ENCODE data around the gene SKI.
A peak's percentile ranks its signal among the peaks of the same experiment; 100 is the strongest.

SKI gene

GRCh38 chr1:2212274-2212531 lies 15.9 kb upstream of the SKI start:
- no peak for DNase-seq (ENCODE audit: low read depth)
- TF ChIP-seq, protein P1, sequence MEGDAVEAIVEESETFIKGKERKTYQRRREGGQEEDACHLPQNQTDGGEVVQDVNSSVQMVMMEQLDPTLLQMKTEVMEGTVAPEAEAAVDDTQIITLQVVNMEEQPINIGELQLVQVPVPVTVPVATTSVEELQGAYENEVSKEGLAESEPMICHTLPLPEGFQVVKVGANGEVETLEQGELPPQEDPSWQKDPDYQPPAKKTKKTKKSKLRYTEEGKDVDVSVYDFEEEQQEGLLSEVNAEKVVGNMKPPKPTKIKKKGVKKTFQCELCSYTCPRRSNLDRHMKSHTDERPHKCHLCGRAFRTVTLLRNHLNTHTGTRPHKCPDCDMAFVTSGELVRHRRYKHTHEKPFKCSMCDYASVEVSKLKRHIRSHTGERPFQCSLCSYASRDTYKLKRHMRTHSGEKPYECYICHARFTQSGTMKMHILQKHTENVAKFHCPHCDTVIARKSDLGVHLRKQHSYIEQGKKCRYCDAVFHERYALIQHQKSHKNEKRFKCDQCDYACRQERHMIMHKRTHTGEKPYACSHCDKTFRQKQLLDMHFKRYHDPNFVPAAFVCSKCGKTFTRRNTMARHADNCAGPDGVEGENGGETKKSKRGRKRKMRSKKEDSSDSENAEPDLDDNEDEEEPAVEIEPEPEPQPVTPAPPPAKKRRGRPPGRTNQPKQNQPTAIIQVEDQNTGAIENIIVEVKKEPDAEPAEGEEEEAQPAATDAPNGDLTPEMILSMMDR (conservative IDR thresholded peaks at IDR 0.05; ENCODE audit: low read length): no peak
- peak overlapping the region; percentile 50 for H3K4me3 ChIP-seq (ENCODE audit: low read length)

GRCh38 chr1:2212532-2213491 lies 15.3 kb upstream of the SKI start:
- peak; percentile 96 for DNase-seq (ENCODE audit: low read depth)
- TF ChIP-seq, protein P1 (conservative IDR thresholded peaks at IDR 0.05; ENCODE audit: low read length): peak; percentile 53
- peak overlapping the region; percentile 50 for H3K4me3 ChIP-seq (ENCODE audit: low read length)

DNA sequence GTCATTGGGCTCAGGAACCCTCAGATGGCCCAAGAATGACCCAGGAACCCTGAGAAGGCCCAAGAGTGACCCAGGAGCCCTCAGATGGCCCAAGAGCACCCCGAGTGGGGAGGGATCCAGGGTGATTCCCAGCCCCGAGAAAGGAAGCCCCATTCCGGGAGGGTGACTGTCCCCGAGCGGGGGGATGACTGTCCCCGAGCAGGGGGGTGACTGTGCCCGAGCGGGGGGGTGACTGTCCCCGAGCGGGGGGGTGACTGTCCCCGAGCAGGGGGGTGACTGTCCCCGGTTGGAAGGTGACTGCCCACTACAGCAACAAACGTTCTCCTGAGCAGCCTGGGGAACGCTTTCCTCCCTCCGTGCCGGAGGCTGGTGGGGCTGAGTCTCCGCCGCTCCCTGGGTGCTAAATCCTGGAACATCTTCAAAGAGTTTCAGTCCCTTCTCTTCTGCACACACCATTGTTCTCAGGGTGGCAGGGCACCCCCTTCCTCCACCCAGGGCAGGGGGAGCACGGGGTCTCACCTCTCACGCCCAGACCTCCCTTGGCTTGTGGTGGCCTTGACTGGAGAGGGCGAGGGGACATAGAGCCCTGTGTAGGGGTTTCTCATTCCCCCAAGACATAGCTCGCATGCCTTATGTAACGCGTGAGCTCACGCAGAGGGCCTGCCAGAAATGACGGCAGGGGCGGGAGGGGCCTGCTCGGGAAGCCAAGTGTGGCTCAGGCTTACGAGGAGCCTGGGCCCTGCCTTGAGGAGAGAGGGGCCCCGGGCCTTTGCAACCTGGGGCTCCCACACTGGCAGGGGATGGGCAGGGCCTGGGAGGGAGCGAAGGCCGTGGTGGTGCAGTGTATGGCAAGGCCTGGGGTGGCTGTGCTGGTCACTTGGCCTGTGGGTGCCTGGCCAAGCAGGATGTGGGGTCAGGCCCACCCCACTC lies 14.3 kb upstream of the SKI start:
- TF ChIP-seq, protein P1 (conservative IDR thresholded peaks at IDR 0.05; ENCODE audit: low read length): no peak
- DNase-seq (ENCODE audit: low read depth): peak; percentile 93
- H3K4me3 ChIP-seq (ENCODE audit: low read length): peak overlapping the region; percentile 50

GRCh38 chr1:2214541-2215241 lies 13.4 kb upstream of the SKI start:
- TF ChIP-seq, protein P1 (conservative IDR thresholded peaks at IDR 0.05; ENCODE audit: low read length): no peak
- no peak overlapping the region for H3K4me3 ChIP-seq (ENCODE audit: low read length)
- no peak for DNase-seq (ENCODE audit: low read depth)

- H3K4me3 ChIP-seq (ENCODE audit: low read length): no peak overlapping the region
- TF ChIP-seq, protein P1 (conservative IDR thresholded peaks at IDR 0.05; ENCODE audit: low read length): no peak
- DNase-seq (ENCODE audit: low read depth): no peak
Measured at GRCh38 chr1:2215329-2215728, 12.8 kb upstream of the SKI start.

DNA sequence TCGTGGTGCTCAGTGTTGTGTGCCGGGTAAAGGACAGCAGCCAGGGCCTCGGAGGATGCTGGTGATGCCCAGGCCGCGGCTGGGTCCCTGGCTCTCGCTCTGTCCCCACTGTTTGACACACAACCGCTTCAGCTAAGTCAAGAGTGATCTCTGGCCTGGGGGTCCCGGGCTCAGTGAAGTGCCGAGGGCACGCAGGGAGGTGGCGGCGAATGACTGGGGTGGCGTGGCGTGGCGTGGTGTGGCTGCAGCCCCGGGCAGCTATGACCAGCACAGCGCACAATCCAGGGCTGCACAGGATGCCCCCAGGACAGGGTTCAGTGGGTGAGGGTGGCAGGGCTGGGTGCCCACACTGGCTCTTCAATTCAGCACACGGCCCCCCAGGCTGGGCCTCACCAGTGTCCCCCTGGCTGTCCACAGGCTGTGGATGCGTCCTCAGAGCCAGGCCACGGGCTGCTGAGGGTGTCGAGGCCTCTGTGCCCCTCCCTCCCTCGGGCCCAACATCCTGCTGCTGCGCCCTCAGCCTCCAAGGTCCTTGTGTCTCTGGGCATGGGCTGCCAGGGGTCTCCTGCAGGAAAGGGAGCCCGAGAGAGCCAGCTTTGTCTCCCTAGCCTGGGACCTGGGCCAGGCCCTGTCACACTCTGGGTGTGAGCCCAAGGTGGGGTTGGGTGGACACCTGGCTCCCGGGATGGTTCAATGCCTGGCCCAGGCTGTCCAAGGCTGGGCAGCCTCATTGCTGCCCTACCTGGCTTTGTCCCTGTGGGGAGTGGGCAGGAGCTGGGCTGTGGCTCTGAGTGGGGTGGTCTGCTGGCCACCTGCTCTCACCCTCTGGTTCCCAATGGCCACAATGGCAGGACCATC lies 12.0 kb upstream of the SKI start:
- TF ChIP-seq, protein P1 (conservative IDR thresholded peaks at IDR 0.05; ENCODE audit: low read length): no peak
- H3K4me3 ChIP-seq (ENCODE audit: low read length): no peak overlapping the region
- DNase-seq (ENCODE audit: low read depth): no peak

All from AG10803 (cell line).